HCT116 (cell line): ENCODE results near the gene IQCN. TPM values are rescaled to one million over a fixed set of nuclear protein-coding genes. Genes with fewer than 3 reads are reported as not detected.

Source experiments
- ATAC-seq: fragments of 200-7000 bp; cut with Tn5 transposase; 2 replicates; pipeline ENCODE4 v1.9.1; 2020; ENCODE audit warnings: mild to moderate bottlenecking, moderate library complexity
- BruUV-seq: library from RNA; stranded (reverse); fragments of 400-500 nt; replicated peaks from 2 replicates; lab custom pipeline; 2021; lab: Mats Ljungman, UMichigan
- CTCF ChIA-PET: fragments of 300-600 bp; sonication (Branson Sonifier 250); formaldehyde crosslinking; loops from one replicate; lab custom pipeline; 2021; ENCODE audit warnings: antibody characterized with exemption; lab: Charles Lee
- POLR2A ChIA-PET: fragments of 300-600, 350-600 bp; sonication (Branson Sonifier 250); formaldehyde crosslinking; loops from one replicate; lab custom pipeline; 2021; ENCODE audit warnings: antibody characterized with exemption; lab: Charles Lee
- RAD21 ChIA-PET, 2 experiments: fragments of 300-600 bp; sonication (Branson Sonifier 250); formaldehyde crosslinking; loops; one replicate each; lab custom pipeline; 2023; ENCODE audit warnings: low total read pairs in 2 of 2; ENCODE audit not compliant: uncharacterized antibody in 2 of 2, unreplicated experiment in 2 of 2, low non-redundant PET in 1 of 2; lab: Charles Lee
- DNase-seq: peaks from one replicate; pipeline ENCODE4 v3.0.0-alpha.2; 2010; ENCODE audit warnings: low read depth, low spot score
- H2AFZ ChIP-seq: fragments of 200-600 bp; shearing (Covaris generic), sonication (generic); 2 replicates; pipeline ENCODE4 v1.6.1; 2017; ENCODE audit warnings: low read depth, mixed run types, mixed read lengths, antibody characterized with exemption, low read length; ENCODE audit not compliant: poor library complexity, severe bottlenecking
- H3K27ac ChIP-seq: 2 replicates; pipeline ENCODE4 v1.5.1; 2012; ENCODE audit warnings: low read depth, low read length
- H3K27me3 ChIP-seq: fragments of 200-600 bp; sonication (generic); 2 replicates; pipeline ENCODE4 v1.6.1; 2016; ENCODE audit warnings: mixed run types, low read length, mixed read lengths; ENCODE audit not compliant: insufficient read depth
- H3K36me3 ChIP-seq, 2 experiments: fragments of 200-500 bp in 1 of 2; fragments of 200-600 bp in 1 of 2; sonication (Bioruptor generic) in 1 of 2; sonication (generic) in 1 of 2; 2 replicates each; pipeline versions ENCODE4 v1.5.1 to v1.6.1; 2014 to 2016; ENCODE audit warnings: low read length in 2 of 2, inconsistent platforms in 1 of 2, mixed read lengths in 1 of 2, mixed run types in 1 of 2; ENCODE audit not compliant: insufficient read depth in 2 of 2, control insufficient read depth in 1 of 2
- H3K4me1 ChIP-seq, 2 experiments: fragments of 200-600 bp in 1 of 2; sonication (generic) in 1 of 2; 2 replicates each; pipeline versions ENCODE4 v1.5.1 to v1.6.1; 2012 to 2017; ENCODE audit warnings: low read length in 2 of 2, inconsistent platforms in 1 of 2, mild to moderate bottlenecking in 1 of 2, mixed read lengths in 1 of 2, mixed run types in 1 of 2, moderate library complexity in 1 of 2; ENCODE audit not compliant: insufficient read depth in 2 of 2, control insufficient read depth in 1 of 2
- H3K4me2 ChIP-seq: fragments of 200-600 bp; sonication (generic); 2 replicates; pipeline ENCODE4 v1.6.1; 2017; ENCODE audit warnings: mixed run types, low read length, mixed read lengths
- H3K4me3 ChIP-seq, 2 experiments: fragments of 200-600 bp in 1 of 2; sonication (generic) in 1 of 2; replicated peaks in 1 of 2; 2 replicates each; pipeline ENCODE4 v1.5.1; 2011 to 2016; ENCODE audit warnings: low read length in 2 of 2, control low read depth in 1 of 2, low read depth in 1 of 2, mild to moderate bottlenecking in 1 of 2, mixed read lengths in 1 of 2, mixed run types in 1 of 2
- H3K79me2 ChIP-seq: fragments of 200-600 bp; sonication (generic); 2 replicates; pipeline ENCODE4 v1.6.1; 2017; ENCODE audit warnings: mild to moderate bottlenecking, mixed run types, low read length, moderate library complexity, mixed read lengths; ENCODE audit not compliant: insufficient read depth
- H3K9ac ChIP-seq: fragments of 200-600 bp; sonication (generic); 2 replicates; pipeline ENCODE4 v1.6.1; 2016; ENCODE audit warnings: low read length, mixed read lengths
- H3K9me2 ChIP-seq: fragments of 200-600 bp; sonication (generic), shearing (Covaris generic); 2 replicates; pipeline ENCODE4 v1.6.1; 2017; ENCODE audit warnings: mixed run types, mild to moderate bottlenecking, moderate library complexity; ENCODE audit not compliant: insufficient read depth
- H3K9me3 ChIP-seq, 2 experiments: fragments of 200-500 bp in 1 of 2; fragments of 200-600 bp in 1 of 2; sonication (Bioruptor generic) in 1 of 2; sonication (generic) in 1 of 2; 2 replicates each; pipeline ENCODE4 v1.6.1; 2014 to 2017; ENCODE audit warnings: low read length in 2 of 2, mixed read lengths in 2 of 2, inconsistent platforms in 1 of 2, low read depth in 1 of 2, mild to moderate bottlenecking in 1 of 2, mixed run types in 1 of 2, moderate library complexity in 1 of 2; ENCODE audit not compliant: control insufficient read depth in 1 of 2, insufficient read depth in 1 of 2
- H4K20me1 ChIP-seq: fragments of 200-600 bp; sonication (generic), shearing (Covaris generic); 2 replicates; pipeline ENCODE4 v1.6.1; 2017; ENCODE audit warnings: mixed run types, mild to moderate bottlenecking, moderate library complexity; ENCODE audit not compliant: insufficient read depth
- EZH2phosphoT487 ChIP-seq: fragments of 200-600 bp; IDR thresholded peaks from 2 replicates; pipeline ENCODE4 v1.6.1; 2018; ENCODE audit warnings: antibody characterized with exemption, borderline replicate concordance
- YY1 ChIP-seq: IDR thresholded peaks from 2 replicates; pipeline ENCODE4 v1.6.1; 2011; ENCODE audit warnings: low read length, low read depth, moderate library complexity, mild to moderate bottlenecking; ENCODE audit not compliant: insufficient replicate concordance; ENCODE audit errors: extremely low read depth
- intact Hi-C: fragments of 100-400 bp; cut with micrococcal nuclease; formaldehyde crosslinking; loops from 2 replicates; pipeline ENCODE4 v1.10.0; 2022
- total RNA-seq: library from RNA; stranded (reverse); gene quantifications from one replicate; pipeline ENCODE4 v1.2.1, GENCODE V29; 2021; ENCODE audit not compliant: unreplicated experiment
- TF ChIP-seq, protein P1 (sequence below), 3 experiments: fragments of 200-600 bp in 1 of 3; sonication (generic) in 1 of 3; IDR thresholded peaks in 2 of 3; conservative IDR thresholded peaks in 1 of 3; 2 replicates each; pipeline ENCODE4 v1.5.1; 2012 to 2017; ENCODE audit warnings: low read depth in 2 of 3, low read length in 2 of 3, antibody characterized with exemption in 1 of 3, borderline replicate concordance in 1 of 3, control low read depth in 1 of 3, mild to moderate bottlenecking in 1 of 3, mixed read lengths in 1 of 3, mixed run types in 1 of 3, moderate library complexity in 1 of 3; ENCODE audit not compliant: insufficient read depth in 1 of 3

The IQCN gene
- total RNA-seq, 1 experiment from 2014 or later = 4.8 TPM

DNA sequence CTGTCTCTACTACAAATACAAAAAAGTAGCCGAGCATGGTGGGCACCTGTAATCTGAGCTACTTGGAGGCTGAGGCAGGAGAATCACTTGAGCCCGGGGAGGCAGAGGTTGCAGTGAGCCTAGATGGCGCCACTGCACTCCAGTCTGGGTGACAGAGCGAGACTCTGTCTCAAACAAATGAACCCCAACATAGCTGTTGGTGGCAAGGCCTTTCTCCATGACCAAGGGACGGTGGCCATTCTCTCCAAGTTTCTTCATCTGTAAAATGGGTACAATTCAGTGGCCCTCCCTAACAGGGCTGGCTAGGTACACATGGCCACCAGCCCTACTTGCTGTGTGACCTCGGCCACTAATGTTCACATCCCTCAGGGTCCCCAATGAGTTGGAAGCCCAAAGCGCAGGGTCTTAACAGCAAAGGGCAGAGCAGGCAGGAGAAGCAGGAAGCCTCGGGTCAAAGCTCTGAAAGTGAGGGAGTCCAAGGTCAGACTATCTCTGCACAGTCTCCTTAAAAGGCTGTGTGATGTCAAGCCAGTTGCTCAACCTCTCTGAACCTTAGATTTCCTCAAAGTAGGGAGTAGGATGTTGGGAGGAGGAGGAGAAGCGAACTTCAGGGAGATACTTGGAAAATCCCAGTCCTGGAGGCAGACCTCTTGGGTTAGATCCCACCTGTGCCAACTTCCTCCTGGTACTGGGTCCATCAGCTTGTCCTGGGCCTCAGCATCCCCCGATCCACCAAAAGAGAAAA, 4.4 kb upstream of the IQCN start:
- TF ChIP-seq, protein P1, sequence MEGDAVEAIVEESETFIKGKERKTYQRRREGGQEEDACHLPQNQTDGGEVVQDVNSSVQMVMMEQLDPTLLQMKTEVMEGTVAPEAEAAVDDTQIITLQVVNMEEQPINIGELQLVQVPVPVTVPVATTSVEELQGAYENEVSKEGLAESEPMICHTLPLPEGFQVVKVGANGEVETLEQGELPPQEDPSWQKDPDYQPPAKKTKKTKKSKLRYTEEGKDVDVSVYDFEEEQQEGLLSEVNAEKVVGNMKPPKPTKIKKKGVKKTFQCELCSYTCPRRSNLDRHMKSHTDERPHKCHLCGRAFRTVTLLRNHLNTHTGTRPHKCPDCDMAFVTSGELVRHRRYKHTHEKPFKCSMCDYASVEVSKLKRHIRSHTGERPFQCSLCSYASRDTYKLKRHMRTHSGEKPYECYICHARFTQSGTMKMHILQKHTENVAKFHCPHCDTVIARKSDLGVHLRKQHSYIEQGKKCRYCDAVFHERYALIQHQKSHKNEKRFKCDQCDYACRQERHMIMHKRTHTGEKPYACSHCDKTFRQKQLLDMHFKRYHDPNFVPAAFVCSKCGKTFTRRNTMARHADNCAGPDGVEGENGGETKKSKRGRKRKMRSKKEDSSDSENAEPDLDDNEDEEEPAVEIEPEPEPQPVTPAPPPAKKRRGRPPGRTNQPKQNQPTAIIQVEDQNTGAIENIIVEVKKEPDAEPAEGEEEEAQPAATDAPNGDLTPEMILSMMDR (IDR thresholded peaks at IDR 0.05 in 2 of 3, conservative IDR thresholded peaks at IDR 0.05 in 1 of 3; ENCODE audit: borderline replicate concordance in 1 of 3, insufficient read depth in 1 of 3, low read depth in 2 of 3, low read length in 2 of 3) = peak in 2 of 3 experiments; percentile 44 to 61; a peak in 4 of 6 replicates
- no peak for TF ChIP-seq EZH2phosphoT487
- TF ChIP-seq YY1 = no peak
- H3K27ac ChIP-seq = peak overlapping the region; percentile 100

More for the DNA sequence above, 4.4 kb upstream of the IQCN start:
- Histone ChIP-seq H3K4me2 (peak overlapping the region; percentile 99), H3K9me2 (no peaks in the 10 kb centered on the region), H3K79me2 (peaks cover 31% of the 10 kb centered on the region), H3K4me3 (peak overlapping the region; percentile 76 to 89), H3K9ac (peak overlapping the region; percentile 98), H3K27me3 (no peaks in the 10 kb centered on the region), H3K9me3 (no peaks in the 10 kb centered on the region), H3K36me3 (0 out of 4 replicates have a peak, but pooled peaks cover 0 to 4% of the 10 kb centered on the region in 2 experiments), H3K4me1 (peaks cover 56 to 72% of the 10 kb centered on the region in 2 experiments), H2AFZ (no peak overlapping the region), H4K20me1 (no peaks in the 10 kb centered on the region)
- ChIA-PET CTCF (interaction anchor here (0.6 to 5.7 kb wide), 21 partner anchors 9 to 165 kb away, joined by 3 to 76 read pairs (median 5); partner anchors contain the start of genes LSM4 and RAB3A), POLR2A (interaction anchor here (0.8 to 5.3 kb wide), 22 partner anchors 10 to 137 kb away, joined by 3 to 138 read pairs (median 15); partner anchors contain the start of genes GDF15, LSM4, MPV17L2 and RAB3A), RAD21 (interaction anchor here (0.9 to 1.7 kb wide), 6 partner anchors 14 to 70 kb away, joined by 3 to 6 read pairs (median 4); partner anchors contain the start of gene LSM4 (in 1 of the 2))
- intact Hi-C loops = loop anchor here (1.0 to 5.0 kb wide), 4 partner anchors 45 to 132 kb away; partner anchors contain the start of genes LSM4 and PGPEP1
- ATAC-seq (no peak), DNase-seq (no peak)
- no TSS peak for BruUV-seq
